Body of pancreas (tissue), 4 donors: ENCODE measurements around the gene MAP4K4. TPM values are rescaled to one million over a fixed set of nuclear protein-coding genes. Genes with fewer than 3 reads are reported as not detected.

Experiments used
- ATAC-seq: fragments of 150-250 bp; one replicate; pipeline ENCODE4 v1.9.1; 2016
- DNase-seq, 4 donors: peaks; one replicate each; pipeline ENCODE4 v3.0.0-alpha.2; 2019
- H3K27ac ChIP-seq, 4 donors: fragments of 200-600 bp; sonication (generic); 1 replicate in 3 of 4; 2 replicates in 1 of 4; pipeline versions ENCODE4 v1.5.1 to v1.6.1; 2016 to 2019; ENCODE audit warnings: mild to moderate bottlenecking in 1 of 4, mixed read lengths in 1 of 4, moderate library complexity in 1 of 4
- H3K27me3 ChIP-seq, 2 donors: fragments of 200-600 bp; sonication (generic); one replicate each; pipeline ENCODE4 v1.6.0; 2016; ENCODE audit warnings: mild to moderate bottlenecking in 1 of 2
- H3K36me3 ChIP-seq, 2 donors: fragments of 200-600 bp; sonication (generic); replicated peaks in 1 of 2; 2 replicates each; pipeline ENCODE4 v1.5.1; 2016; ENCODE audit warnings: low read depth in 2 of 2; ENCODE audit not compliant: insufficient read depth in 1 of 2
- H3K4me1 ChIP-seq: fragments of 200-600 bp; sonication (generic); one replicate; pipeline ENCODE4 v1.6.0; 2016
- H3K4me3 ChIP-seq, 2 donors: fragments of 200-600 bp; sonication (generic); 1 replicate in 1 of 2; 2 replicates in 1 of 2; pipeline ENCODE4 v1.5.1; 2016 to 2019
- H3K9me3 ChIP-seq, 3 donors: fragments of 200-600 bp; sonication (generic); 1 replicate in 2 of 3; 2 replicates in 1 of 3; pipeline ENCODE4 v1.5.1; 2016
- CTCF ChIP-seq, 7 experiments: fragments of 450-650 bp in 4 of 7; fragments of 200-600 bp in 3 of 7; sonication (generic) in 3 of 7; IDR thresholded peaks; one replicate each; pipeline ENCODE4 v1.5.1; 2016 to 2019; ENCODE audit warnings: antibody characterized with exemption in 7 of 7
- POLR2A ChIP-seq, 3 donors: fragments of 450-650 bp; IDR thresholded peaks; one replicate each; pipeline ENCODE4 v1.6.1; 2016; ENCODE audit warnings: antibody characterized with exemption in 3 of 3, mild to moderate bottlenecking in 2 of 3
- WGBS, 2 donors: methylation state at CpG; one replicate each; pipeline ENCODE4 v1.1.5; 2017; 5-methylcytosine and 5-hydroxymethylcytosine counted together
- intact Hi-C: fragments of 100-400 bp; cut with DNase I; formaldehyde crosslinking; loops from one replicate; pipeline ENCODE4 v1.15.1; 2023
- total RNA-seq, 2 donors: library from RNA; depleted of rRNA; stranded (reverse); fragments of >200 nt; gene quantifications; one replicate each; pipeline ENCODE4 v1.1.0, GENCODE V29; 2016

Gene MAP4K4
- total RNA-seq, 2 donors from 2014 or later, result 22.1 to 25.1 TPM

GRCh38 chr2:101814752-101815151, 117.2 kb downstream of the MAP4K4 start:
- Histone ChIP-seq H3K27ac (no peak overlapping the region), H3K4me3 (no peak overlapping the region), H3K27me3 (no peaks in the 10 kb centered on the region), H3K9me3 (no peaks in the 10 kb centered on the region), H3K4me1 (peaks cover 25% of the 10 kb centered on the region), H3K36me3 (no peaks in the 10 kb centered on the region)
- ATAC-seq (no peak), DNase-seq (no peak)
- no peak for TF ChIP-seq CTCF (IDR thresholded peaks at IDR 0.05)
- no peak for TF ChIP-seq POLR2A (IDR thresholded peaks at IDR 0.05)
- 55 to 56% methylated on average over 2 of the region's 2 CpGs for WGBS, 2 donors
- intact Hi-C loops, result loop anchor here (10.0 kb wide), 1 partner anchor 110 kb away; no protein-coding TSS in a partner anchor

DNA sequence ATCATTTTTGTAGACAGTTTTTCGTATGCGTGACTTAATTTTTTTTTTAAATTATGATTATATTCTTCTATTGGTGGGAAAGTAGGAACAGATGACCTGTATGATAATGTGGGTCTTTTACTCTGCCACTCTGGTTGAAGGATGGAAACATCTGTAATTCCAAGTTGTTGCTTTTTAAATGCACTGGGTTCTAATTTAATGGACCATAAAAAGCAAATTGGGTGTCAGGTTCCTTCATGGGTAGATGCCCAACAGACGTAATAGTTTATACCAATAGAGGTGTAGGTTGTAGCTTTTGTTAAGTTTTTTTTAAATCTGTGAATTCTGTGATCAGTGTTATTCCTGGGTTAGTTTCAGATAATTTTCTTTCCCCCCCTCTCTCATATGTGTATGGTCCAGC, 117.6 kb downstream of the MAP4K4 start:
- Histone ChIP-seq H3K4me1 (peaks cover 25% of the 10 kb centered on the region), H3K4me3 (no peak overlapping the region), H3K27ac (no peak overlapping the region), H3K27me3 (no peaks in the 10 kb centered on the region), H3K9me3 (no peaks in the 10 kb centered on the region), H3K36me3 (no peaks in the 10 kb centered on the region)
- TF ChIP-seq CTCF (IDR thresholded peaks at IDR 0.05) (no peak), POLR2A (IDR thresholded peaks at IDR 0.05) (no peak)
- ATAC-seq (no peak), DNase-seq (no peak)
- intact Hi-C loops, result loop anchor here (10.0 kb wide), 1 partner anchor 110 kb away; no protein-coding TSS in a partner anchor
- WGBS, 2 donors, result 94% methylated on average over 3 of the region's 3 CpGs

GRCh38 chr2:101815739-101816391, 118.4 kb downstream of the MAP4K4 start:
- Histone ChIP-seq H3K36me3 (no peaks in the 10 kb centered on the region), H3K9me3 (no peaks in the 10 kb centered on the region), H3K4me1 (peaks cover 25% of the 10 kb centered on the region), H3K27me3 (no peaks in the 10 kb centered on the region), H3K4me3 (no peak overlapping the region), H3K27ac (no peak overlapping the region)
- ATAC-seq, result no peak
- 74 to 76% methylated on average over 14 of the region's 14 CpGs for WGBS, 2 donors
- TF ChIP-seq CTCF (IDR thresholded peaks at IDR 0.05) (no peak), POLR2A (IDR thresholded peaks at IDR 0.05) (no peak)
- intact Hi-C loops, result loop anchor here (10.0 kb wide), 1 partner anchor 111 kb away; no protein-coding TSS in a partner anchor
- no peak for DNase-seq

- 91 to 95% methylated on average over 4 of the region's 4 CpGs for WGBS, 2 donors
Measured at GRCh38 chr2:101816598-101816997, 119.1 kb downstream of the MAP4K4 start.

More at GRCh38 chr2:101816598-101816997, 119.1 kb downstream of the MAP4K4 start:
- no peak overlapping the region for H3K4me3 ChIP-seq
- intact Hi-C loops, result loop anchor here (10.0 kb wide), 1 partner anchor 112 kb away; no protein-coding TSS in a partner anchor
- H3K27me3 ChIP-seq, result no peaks in the 10 kb centered on the region
- no peak for ATAC-seq
- H3K4me1 ChIP-seq, result peaks cover 25% of the 10 kb centered on the region
- H3K27ac ChIP-seq, result no peak overlapping the region
- DNase-seq, result no peak
- no peaks in the 10 kb centered on the region for H3K36me3 ChIP-seq
- H3K9me3 ChIP-seq, result no peaks in the 10 kb centered on the region
- TF ChIP-seq CTCF (IDR thresholded peaks at IDR 0.05), result no peak
